DMS153 (cell line): Measurements from ENCODE around the gene ATP6V1G2.
"Not testable (repeated sequence)": the region's sequence is repeated elsewhere in the genome, so short reads cannot be mapped to it uniquely, and the experiment has no call there.

Experiments
- DNase-seq: peaks from one replicate; lab custom pipeline; 2025; lab: John Stamatoyannopoulos, UW

The ATP6V1G2 gene

DNA sequence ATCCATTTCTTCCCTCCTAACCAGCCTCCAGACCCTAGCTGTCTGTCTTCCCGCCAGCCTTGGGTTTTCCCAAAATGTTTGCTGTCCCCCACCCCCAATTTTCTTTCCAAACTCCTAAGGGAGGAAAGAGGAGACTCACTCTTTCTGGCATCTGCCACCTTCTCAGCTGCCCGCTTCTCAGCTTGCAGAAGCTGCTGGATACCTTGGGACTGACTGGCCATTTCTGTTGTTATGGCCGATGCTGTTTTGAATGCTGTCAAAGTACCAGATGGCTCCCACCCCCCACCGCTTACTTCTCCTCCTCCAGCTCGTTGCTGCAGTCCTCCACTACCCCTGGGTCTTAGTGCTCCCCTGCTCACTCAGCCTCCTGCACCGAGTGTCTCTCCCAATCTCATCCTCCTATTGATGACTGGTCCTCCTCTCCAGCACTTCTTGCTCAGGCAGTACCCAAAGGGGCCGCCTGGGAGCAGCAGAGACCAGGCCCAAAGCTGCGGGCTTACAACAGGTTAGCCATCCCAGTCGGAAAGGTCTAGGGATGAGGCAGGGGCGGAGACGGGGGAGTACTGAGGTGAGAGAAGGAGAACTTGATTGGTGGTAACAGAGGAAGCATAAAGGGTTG is at the start of gene ATP6V1G2:
ATP6V1G2 (minus strand) TSS at position 270 of the 619 bp plus-strand sequence; CDS start at position 221, 49 bp downstream.
- peak; percentile 95 for DNase-seq

GRCh38 chr6:31592396-31592771 is 46.0 kb upstream of the ATP6V1G2 start:
- DNase-seq, result no peak

DNA sequence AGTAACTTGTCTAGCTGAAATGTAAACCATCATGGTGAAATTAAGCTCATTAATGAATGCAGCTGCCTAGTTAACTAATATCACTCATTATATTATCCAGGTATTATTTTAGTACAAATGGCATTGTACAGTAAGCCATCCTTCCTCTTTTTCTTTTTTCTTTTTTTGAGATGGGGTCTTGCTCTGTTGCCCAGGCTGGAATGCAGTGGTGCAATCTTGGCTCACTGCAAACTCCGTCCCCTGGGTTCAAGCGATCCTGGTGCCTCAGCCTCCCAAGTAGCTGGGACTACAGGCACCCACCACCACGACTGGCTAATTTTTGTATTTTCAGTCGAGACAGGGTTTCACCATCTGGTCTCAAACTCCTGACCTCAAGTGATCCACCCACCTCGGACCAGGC is 44.3 kb upstream of the ATP6V1G2 start:
- not testable (repeated sequence) for DNase-seq

- no peak for DNase-seq
Measured at GRCh38 chr6:31588871-31589650, 42.7 kb upstream of the ATP6V1G2 start.

DNA sequence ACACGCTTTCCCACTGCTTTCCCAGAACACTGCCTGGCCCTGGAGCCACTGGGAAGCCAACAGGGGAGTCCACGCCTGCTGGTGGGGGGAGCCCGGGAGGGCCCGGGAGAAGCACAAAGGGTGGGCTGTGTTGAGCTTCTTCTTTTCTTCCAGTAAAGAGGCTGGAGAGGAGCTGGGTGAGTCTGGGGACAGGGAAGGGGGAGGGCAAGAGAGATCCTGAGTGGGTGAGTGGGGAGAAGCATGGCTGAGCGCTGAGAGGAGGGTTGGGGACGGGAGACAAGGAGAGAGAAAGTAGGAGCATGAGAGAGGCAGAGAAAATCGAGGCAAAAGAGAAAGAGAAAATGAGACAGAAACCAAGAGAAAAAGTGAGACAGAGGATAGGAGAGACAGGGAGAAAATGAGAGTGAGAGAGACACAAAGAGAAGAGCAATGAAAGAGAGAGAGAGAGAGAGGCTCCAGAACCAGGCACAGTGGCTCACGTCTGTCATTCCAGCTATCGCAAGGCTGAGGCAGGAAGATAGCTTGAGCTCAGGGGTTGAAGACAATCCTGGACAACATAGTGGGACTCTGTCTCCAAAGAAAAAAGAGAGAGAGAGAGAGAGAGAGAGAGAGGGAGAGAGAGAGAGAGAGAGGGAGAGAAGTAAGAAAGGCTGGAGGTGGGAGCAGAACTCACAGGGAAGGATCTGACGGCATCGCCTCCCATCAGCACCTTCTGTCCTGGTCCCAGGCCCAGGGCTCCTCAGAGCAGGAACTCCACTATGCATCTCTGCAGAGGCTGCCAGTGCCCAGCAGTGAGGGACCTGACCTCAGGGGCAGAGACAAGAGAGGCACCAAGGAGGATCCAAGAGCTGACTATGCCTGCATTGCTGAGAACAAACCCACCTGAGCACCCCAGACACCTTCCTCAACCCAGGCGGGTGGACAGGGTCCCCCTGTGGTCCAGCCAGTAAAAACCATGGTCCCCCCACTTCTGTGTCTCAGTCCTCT is 41.7 kb upstream of the ATP6V1G2 start:
- DNase-seq, result no peak

DNA sequence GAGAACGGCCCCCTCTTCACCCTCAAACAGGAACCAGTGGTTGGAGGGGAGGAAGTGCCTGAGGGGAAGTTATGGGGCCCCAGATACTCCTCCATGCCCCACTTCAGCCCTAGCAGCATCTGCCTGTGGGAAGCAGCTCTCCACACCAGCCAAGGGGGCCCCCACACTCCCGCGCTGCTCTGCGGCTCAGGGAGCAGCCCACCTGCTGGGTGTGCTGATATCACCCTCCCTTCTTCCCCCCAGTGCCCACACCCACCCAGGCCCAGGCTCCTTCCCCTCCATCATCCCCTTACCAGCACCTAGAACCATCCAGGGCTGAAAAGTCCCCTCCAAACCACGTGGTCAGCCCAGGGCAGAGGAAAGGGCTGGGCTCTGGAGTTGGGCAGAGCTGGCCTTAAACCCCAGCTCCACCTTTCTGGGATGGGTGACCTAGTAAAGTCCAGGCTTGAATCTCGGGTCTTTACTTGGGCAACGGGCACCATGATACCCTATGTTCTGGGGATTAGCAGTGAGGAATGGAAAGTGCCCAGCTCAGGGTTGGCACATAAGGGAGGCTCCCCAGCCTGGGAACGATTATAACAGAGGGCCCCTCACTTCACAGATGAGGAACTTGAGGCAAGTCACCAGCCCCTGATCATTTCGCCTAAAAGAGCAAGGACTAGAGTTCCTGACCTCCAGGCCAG is 40.3 kb upstream of the ATP6V1G2 start:
- DNase-seq, result no peak

- DNase-seq, result no peak
Measured at GRCh38 chr6:31586008-31586407, 39.6 kb upstream of the ATP6V1G2 start, which contains the start of gene LST1. LST1 (plus strand) TSS chr6:31586277; CDS start chr6:31587300, 1,023 bp downstream.

GRCh38 chr6:31585491-31585890 is 39.1 kb upstream of the ATP6V1G2 start:
- no peak for DNase-seq

- DNase-seq, result no peak
Measured at GRCh38 chr6:31582230-31582643, 35.8 kb upstream of the ATP6V1G2 start, which contains the start of gene LTB. LTB (minus strand) TSS chr6:31582424; CDS start chr6:31582417, 7 bp downstream.

- no peak for DNase-seq
Measured at GRCh38 chr6:31581434-31582229, 35.2 kb upstream of the ATP6V1G2 start.

- peak; percentile 61 for DNase-seq
Measured at GRCh38 chr6:31580807-31581433, 34.5 kb upstream of the ATP6V1G2 start.

DNA sequence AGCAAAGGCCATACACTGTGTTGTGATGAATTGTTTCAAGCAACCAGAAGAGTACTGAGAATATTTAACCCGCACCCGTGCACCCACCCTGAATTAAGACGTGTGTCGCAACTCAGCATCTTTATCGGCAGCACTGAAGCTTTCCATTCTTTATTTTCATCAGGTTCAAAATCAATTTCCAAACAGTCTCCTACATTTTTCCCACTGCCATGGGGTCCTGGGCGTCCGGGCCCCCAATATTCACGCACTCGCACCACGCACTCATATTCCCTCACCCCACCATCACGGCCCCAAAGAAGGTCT is 34.0 kb upstream of the ATP6V1G2 start:
- DNase-seq, result no peak

- no peak for DNase-seq
Measured at GRCh38 chr6:31579546-31580437, 33.4 kb upstream of the ATP6V1G2 start.

GRCh38 chr6:31579119-31579505 is 32.7 kb upstream of the ATP6V1G2 start:
- no peak for DNase-seq

DNA sequence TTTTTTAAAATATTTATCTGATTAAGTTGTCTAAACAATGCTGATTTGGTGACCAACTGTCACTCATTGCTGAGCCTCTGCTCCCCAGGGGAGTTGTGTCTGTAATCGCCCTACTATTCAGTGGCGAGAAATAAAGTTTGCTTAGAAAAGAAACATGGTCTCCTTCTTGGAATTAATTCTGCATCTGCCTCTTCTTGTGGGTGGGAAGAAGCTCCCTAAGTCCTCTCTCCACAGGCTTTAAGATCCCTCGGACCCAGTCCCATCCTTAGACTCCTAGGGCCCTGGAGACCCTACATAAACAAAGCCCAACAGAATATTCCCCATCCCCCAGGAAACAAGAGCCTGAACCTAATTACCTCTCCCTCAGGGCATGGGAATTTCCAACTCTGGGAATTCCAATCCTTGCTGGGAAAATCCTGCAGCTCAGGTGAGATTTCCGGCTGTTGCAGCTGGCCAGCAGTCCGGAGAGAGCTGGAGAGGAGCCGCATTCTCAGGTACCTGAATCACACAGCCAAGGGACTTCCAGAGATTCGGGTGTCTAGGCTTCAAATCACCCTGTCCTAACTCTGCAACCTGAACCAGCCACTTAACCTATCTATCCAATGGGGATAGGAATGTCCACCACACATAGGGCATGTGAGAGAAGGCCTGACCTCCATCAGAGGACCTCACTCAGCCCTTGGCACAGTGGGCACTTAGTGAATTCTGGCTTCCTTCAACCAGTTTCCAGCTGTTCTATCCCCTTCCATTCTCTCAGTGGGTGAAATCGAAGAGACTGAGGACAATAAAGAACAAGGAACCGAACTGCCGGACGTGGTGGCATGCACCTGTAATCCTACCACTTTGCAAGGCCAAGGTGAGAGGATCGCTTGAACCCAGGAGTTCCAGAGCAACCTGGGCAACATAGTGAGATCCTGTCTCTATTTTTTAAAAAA is 32.0 kb upstream of the ATP6V1G2 start:
- no peak for DNase-seq

GRCh38 chr6:31577579-31577966 is 31.2 kb upstream of the ATP6V1G2 start:
- DNase-seq, result no peak

DNA sequence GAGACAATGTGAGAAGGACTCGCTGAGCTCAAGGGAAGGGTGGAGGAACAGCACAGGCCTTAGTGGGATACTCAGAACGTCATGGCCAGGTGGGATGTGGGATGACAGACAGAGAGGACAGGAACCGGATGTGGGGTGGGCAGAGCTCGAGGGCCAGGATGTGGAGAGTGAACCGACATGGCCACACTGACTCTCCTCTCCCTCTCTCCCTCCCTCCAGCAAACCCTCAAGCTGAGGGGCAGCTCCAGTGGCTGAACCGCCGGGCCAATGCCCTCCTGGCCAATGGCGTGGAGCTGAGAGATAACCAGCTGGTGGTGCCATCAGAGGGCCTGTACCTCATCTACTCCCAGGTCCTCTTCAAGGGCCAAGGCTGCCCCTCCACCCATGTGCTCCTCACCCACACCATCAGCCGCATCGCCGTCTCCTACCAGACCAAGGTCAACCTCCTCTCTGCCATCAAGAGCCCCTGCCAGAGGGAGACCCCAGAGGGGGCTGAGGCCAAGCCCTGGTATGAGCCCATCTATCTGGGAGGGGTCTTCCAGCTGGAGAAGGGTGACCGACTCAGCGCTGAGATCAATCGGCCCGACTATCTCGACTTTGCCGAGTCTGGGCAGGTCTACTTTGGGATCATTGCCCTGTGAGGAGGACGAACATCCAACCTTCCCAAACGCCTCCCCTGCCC is 30.6 kb upstream of the ATP6V1G2 start:
- DNase-seq, result no peak
